WTC11 (cell line): Measurements from ENCODE around the gene ZNF317.

ENCODE experiments used
- ATF1 ChIP-seq: sonication (generic); formaldehyde crosslinking; IDR thresholded peaks from 2 replicates; pipeline ENCODE4 v1.8.1; 2023; ENCODE audit warnings: mild to moderate bottlenecking, moderate library complexity, missing genetic modification reagents
- FOXP1 ChIP-seq: sonication (generic); formaldehyde crosslinking; IDR thresholded peaks from 2 replicates; pipeline ENCODE4 v1.8.0; 2022; ENCODE audit warnings: missing genetic modification reagents, mild to moderate bottlenecking, moderate library complexity, borderline replicate concordance
- TF ChIP-seq, protein P1 (sequence below): sonication (generic); formaldehyde crosslinking; IDR thresholded peaks from 2 replicates; pipeline ENCODE4 v1.8.1; 2023; ENCODE audit warnings: mild to moderate bottlenecking, moderate library complexity, missing genetic modification reagents
- TF ChIP-seq, protein P2 (sequence below): sonication (generic); formaldehyde crosslinking; IDR thresholded peaks from 2 replicates; pipeline ENCODE4 v1.8.0; 2022; ENCODE audit warnings: mild to moderate bottlenecking, missing genetic modification reagents
- TF ChIP-seq, protein P3 (sequence below): fragments of 200-600 bp; IDR thresholded peaks from 2 replicates; pipeline ENCODE4 v1.8.0; 2022; ENCODE audit warnings: antibody characterized with exemption
- TF ChIP-seq, protein P4 (sequence below): sonication (generic); formaldehyde crosslinking; conservative IDR thresholded peaks from 2 replicates; pipeline ENCODE4 v1.8.1; 2022; ENCODE audit warnings: mild to moderate bottlenecking, missing genetic modification reagents
- TF ChIP-seq, protein P5 (sequence below): sonication (generic); formaldehyde crosslinking; IDR thresholded peaks from 2 replicates; pipeline ENCODE4 v1.8.1; 2023; ENCODE audit warnings: mild to moderate bottlenecking, missing genetic modification reagents, borderline replicate concordance
- TF ChIP-seq, protein P6 (sequence below): sonication (generic); formaldehyde crosslinking; IDR thresholded peaks from 2 replicates; pipeline ENCODE4 v1.8.1; 2022; ENCODE audit warnings: low read depth, mild to moderate bottlenecking, moderate library complexity, missing genetic modification reagents, borderline replicate concordance
- TF ChIP-seq, protein P7 (sequence below): sonication (generic); formaldehyde crosslinking; IDR thresholded peaks from 2 replicates; pipeline ENCODE4 v1.8.0; 2022; ENCODE audit warnings: mild to moderate bottlenecking, missing genetic modification reagents

DNA sequence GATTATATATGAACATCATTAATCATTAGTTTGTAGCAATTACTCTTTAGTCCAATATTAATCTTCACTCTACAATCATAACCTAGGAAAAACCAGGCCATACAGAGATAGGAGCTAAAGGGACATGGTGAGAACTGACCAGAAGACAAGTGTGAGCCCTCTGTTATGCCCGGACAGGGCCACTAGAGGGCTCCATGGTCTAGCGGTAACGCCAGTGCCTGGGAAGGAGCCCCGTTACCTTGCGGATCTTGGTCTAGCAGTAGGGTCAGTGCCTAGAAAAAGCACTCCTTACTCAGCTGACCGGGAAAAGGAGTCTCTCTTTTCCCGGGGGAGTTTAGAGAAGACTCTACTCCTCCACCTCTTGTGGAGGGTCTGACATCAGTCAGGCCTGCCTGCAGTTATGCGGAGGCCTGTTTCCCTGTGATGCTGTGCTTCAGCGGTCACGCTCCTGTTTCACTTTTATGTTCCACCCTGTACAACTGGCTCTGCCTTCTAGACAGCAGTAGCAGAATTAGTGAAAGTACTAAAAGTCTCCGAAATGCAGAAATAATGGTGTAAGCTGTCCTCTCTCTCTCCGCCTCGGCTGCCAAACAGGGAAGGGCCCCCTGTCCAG, 65.4 kb downstream of the ZNF317 start:
- TF ChIP-seq, protein P1, sequence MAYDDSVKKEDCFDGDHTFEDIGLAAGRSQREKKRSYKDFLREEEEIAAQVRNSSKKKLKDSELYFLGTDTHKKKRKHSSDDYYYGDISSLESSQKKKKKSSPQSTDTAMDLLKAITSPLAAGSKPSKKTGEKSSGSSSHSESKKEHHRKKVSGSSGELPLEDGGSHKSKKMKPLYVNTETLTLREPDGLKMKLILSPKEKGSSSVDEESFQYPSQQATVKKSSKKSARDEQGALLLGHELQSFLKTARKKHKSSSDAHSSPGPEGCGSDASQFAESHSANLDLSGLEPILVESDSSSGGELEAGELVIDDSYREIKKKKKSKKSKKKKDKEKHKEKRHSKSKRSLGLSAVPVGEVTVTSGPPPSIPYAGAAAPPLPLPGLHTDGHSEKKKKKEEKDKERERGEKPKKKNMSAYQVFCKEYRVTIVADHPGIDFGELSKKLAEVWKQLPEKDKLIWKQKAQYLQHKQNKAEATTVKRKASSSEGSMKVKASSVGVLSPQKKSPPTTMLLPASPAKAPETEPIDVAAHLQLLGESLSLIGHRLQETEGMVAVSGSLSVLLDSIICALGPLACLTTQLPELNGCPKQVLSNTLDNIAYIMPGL (CRISPR knock-in tag), result no peak
- TF ChIP-seq, protein P2, sequence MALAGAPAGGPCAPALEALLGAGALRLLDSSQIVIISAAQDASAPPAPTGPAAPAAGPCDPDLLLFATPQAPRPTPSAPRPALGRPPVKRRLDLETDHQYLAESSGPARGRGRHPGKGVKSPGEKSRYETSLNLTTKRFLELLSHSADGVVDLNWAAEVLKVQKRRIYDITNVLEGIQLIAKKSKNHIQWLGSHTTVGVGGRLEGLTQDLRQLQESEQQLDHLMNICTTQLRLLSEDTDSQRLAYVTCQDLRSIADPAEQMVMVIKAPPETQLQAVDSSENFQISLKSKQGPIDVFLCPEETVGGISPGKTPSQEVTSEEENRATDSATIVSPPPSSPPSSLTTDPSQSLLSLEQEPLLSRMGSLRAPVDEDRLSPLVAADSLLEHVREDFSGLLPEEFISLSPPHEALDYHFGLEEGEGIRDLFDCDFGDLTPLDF, result no peak
- TF ChIP-seq, protein P3, sequence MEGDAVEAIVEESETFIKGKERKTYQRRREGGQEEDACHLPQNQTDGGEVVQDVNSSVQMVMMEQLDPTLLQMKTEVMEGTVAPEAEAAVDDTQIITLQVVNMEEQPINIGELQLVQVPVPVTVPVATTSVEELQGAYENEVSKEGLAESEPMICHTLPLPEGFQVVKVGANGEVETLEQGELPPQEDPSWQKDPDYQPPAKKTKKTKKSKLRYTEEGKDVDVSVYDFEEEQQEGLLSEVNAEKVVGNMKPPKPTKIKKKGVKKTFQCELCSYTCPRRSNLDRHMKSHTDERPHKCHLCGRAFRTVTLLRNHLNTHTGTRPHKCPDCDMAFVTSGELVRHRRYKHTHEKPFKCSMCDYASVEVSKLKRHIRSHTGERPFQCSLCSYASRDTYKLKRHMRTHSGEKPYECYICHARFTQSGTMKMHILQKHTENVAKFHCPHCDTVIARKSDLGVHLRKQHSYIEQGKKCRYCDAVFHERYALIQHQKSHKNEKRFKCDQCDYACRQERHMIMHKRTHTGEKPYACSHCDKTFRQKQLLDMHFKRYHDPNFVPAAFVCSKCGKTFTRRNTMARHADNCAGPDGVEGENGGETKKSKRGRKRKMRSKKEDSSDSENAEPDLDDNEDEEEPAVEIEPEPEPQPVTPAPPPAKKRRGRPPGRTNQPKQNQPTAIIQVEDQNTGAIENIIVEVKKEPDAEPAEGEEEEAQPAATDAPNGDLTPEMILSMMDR, result peak; percentile 57
- TF ChIP-seq, protein P4, sequence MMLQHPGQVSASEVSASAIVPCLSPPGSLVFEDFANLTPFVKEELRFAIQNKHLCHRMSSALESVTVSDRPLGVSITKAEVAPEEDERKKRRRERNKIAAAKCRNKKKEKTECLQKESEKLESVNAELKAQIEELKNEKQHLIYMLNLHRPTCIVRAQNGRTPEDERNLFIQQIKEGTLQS (CRISPR knock-in tag), result no peak
- TF ChIP-seq FOXP1 (no peak), ATF1 (no peak)
- TF ChIP-seq, protein P5, sequence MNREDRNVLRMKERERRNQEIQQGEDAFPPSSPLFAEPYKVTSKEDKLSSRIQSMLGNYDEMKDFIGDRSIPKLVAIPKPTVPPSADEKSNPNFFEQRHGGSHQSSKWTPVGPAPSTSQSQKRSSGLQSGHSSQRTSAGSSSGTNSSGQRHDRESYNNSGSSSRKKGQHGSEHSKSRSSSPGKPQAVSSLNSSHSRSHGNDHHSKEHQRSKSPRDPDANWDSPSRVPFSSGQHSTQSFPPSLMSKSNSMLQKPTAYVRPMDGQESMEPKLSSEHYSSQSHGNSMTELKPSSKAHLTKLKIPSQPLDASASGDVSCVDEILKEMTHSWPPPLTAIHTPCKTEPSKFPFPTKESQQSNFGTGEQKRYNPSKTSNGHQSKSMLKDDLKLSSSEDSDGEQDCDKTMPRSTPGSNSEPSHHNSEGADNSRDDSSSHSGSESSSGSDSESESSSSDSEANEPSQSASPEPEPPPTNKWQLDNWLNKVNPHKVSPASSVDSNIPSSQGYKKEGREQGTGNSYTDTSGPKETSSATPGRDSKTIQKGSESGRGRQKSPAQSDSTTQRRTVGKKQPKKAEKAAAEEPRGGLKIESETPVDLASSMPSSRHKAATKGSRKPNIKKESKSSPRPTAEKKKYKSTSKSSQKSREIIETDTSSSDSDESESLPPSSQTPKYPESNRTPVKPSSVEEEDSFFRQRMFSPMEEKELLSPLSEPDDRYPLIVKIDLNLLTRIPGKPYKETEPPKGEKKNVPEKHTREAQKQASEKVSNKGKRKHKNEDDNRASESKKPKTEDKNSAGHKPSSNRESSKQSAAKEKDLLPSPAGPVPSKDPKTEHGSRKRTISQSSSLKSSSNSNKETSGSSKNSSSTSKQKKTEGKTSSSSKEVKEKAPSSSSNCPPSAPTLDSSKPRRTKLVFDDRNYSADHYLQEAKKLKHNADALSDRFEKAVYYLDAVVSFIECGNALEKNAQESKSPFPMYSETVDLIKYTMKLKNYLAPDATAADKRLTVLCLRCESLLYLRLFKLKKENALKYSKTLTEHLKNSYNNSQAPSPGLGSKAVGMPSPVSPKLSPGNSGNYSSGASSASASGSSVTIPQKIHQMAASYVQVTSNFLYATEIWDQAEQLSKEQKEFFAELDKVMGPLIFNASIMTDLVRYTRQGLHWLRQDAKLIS, result no peak
- TF ChIP-seq, protein P6, sequence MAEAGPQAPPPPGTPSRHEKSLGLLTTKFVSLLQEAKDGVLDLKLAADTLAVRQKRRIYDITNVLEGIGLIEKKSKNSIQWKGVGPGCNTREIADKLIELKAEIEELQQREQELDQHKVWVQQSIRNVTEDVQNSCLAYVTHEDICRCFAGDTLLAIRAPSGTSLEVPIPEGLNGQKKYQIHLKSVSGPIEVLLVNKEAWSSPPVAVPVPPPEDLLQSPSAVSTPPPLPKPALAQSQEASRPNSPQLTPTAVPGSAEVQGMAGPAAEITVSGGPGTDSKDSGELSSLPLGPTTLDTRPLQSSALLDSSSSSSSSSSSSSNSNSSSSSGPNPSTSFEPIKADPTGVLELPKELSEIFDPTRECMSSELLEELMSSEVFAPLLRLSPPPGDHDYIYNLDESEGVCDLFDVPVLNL (CRISPR knock-in tag), result no peak
- TF ChIP-seq, protein P7, sequence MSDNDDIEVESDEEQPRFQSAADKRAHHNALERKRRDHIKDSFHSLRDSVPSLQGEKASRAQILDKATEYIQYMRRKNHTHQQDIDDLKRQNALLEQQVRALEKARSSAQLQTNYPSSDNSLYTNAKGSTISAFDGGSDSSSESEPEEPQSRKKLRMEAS (CRISPR knock-in tag), result no peak
